Mononuclear cell (primary cell): ENCODE measurements around the gene HCN2. TPM values are rescaled to one million over a fixed set of nuclear protein-coding genes. Genes with fewer than 3 reads are reported as not detected.

Experiments used
- H3K27me3 ChIP-seq: 2 replicates; pipeline ENCODE4 v1.6.0; 2011; ENCODE audit warnings: low read length, control low read depth; ENCODE audit not compliant: insufficient read depth
- H3K4me1 ChIP-seq: 2 replicates; pipeline ENCODE4 v1.5.1; 2011; ENCODE audit warnings: mild to moderate bottlenecking, low read length, control low read depth; ENCODE audit not compliant: insufficient read depth
- H3K4me3 ChIP-seq: 2 replicates; pipeline ENCODE4 v1.5.1; 2011; ENCODE audit warnings: mild to moderate bottlenecking, low read length, moderate library complexity
- H3K9me3 ChIP-seq: 2 replicates; pipeline ENCODE4 v1.5.1; 2011; ENCODE audit warnings: low read depth, mild to moderate bottlenecking, control low read depth, low read length
- total RNA-seq: library from RNA; depleted of rRNA; stranded (reverse); fragments of >200 nt; gene quantifications from one replicate; pipeline ENCODE4 v1.2.3, GENCODE V29; 2012

Gene HCN2
- total RNA-seq, 1 donor, result 0.21 TPM

- Histone ChIP-seq H3K9me3 (no peaks in the 10 kb centered on the region), H3K4me3 (no peak overlapping the region), H3K4me1 (peaks cover 6% of the 10 kb centered on the region), H3K27me3 (no peaks in the 10 kb centered on the region)
Measured at GRCh38 chr19:560121-560520, 29.6 kb upstream of the HCN2 start.

- Histone ChIP-seq H3K4me1 (peaks cover 25% of the 10 kb centered on the region), H3K9me3 (no peaks in the 10 kb centered on the region), H3K4me3 (peak overlapping the region; percentile 28)
Measured at GRCh38 chr19:566403-566802, 23.3 kb upstream of the HCN2 start.

GRCh38 chr19:566844-567243 lies 22.8 kb upstream of the HCN2 start:
- no peaks in the 10 kb centered on the region for H3K27me3 ChIP-seq
- H3K9me3 ChIP-seq, result no peaks in the 10 kb centered on the region
- H3K4me1 ChIP-seq, result peaks cover 29% of the 10 kb centered on the region
- peak overlapping the region; percentile 28 for H3K4me3 ChIP-seq

More at GRCh38 chr19:566403-566802, 23.3 kb upstream of the HCN2 start:
- H3K27me3 ChIP-seq, result no peaks in the 10 kb centered on the region

- Histone ChIP-seq H3K9me3 (no peaks in the 10 kb centered on the region), H3K4me1 (peaks cover 29% of the 10 kb centered on the region), H3K4me3 (peak overlapping the region; percentile 28), H3K27me3 (no peaks in the 10 kb centered on the region)
Measured at GRCh38 chr19:567296-567900, 22.3 kb upstream of the HCN2 start.

DNA sequence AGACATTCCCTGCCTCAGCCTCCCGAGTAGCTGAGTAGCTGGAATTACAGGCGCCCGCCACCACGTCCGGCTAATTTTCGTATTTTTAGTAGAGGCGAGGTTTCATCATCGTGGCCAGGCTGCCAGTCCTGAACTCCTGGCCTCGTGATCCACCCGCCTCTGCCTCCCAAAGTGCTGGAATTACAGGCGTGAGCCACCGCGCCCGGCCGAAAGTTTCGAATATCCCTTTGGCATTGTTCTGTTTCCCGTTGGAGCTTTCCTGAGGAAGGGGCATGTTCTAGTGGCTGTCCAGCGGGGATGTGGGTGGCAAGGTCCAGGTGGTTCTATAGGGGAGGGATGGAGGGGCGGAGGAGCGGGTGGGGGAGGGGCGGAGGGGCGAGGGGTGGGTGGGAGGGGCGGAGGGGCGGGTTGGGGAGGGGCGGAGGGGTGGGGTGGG lies 19.4 kb upstream of the HCN2 start:
- Histone ChIP-seq H3K4me3 (no peak overlapping the region), H3K9me3 (no peaks in the 10 kb centered on the region), H3K27me3 (no peaks in the 10 kb centered on the region), H3K4me1 (peaks cover 53% of the 10 kb centered on the region)

DNA sequence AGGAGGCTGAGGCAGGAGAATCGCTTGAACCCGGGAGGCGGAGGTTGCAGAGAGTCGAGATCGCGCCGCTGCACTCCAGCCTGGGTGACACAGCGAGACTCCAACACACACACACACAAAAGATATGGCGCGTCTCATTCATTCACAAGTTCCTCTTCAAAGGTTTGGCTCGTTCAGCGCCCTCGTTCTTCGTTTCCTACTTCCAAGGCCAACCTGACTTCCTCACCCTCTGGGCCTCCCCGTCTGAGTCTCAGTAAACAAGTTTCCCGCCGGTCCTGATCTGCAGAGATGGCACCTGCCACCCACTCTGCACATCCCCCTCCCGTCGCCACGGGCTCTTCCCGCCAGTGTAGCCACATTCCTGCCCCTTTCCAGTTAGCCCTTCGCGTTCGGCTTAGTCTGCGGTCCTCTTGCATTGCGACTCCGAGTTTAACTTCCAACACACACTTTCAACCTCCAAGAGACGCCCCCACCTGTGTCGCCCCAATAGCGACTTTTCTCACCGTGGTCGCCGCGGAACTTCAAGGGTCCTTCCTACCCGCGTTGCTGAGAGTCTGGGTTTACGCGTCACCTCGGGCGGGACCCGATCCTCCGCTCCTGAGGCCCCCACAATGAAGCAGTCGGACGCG lies 18.6 kb upstream of the HCN2 start:
- Histone ChIP-seq H3K4me1 (peaks cover 58% of the 10 kb centered on the region), H3K9me3 (no peaks in the 10 kb centered on the region), H3K27me3 (no peaks in the 10 kb centered on the region), H3K4me3 (peak overlapping the region; percentile 85)

DNA sequence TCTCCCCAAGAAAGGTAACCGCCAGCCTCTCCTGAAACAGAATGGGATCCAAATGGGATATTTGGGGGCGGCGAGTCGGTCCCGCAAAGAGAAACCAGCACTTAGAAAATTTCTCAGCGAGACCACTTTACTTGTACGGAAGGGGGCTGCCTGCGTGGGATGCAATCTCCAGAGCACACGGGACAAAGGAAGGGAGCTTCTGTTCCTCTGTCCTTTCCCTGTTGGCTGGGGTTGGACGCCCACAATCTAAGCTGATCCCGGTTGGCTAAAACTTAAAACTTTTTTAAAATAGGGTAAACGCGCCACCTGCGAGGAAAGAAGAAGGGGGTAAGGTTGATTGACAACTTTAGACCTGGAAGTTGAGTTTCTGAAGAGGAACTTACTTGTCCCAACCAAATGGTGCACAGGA lies 18.1 kb upstream of the HCN2 start:
- H3K27me3 ChIP-seq, result no peaks in the 10 kb centered on the region
- peaks cover 58% of the 10 kb centered on the region for H3K4me1 ChIP-seq
- H3K9me3 ChIP-seq, result no peaks in the 10 kb centered on the region
- H3K4me3 ChIP-seq, result peak overlapping the region; percentile 85

- no peaks in the 10 kb centered on the region for H3K9me3 ChIP-seq
- H3K4me1 ChIP-seq, result peaks cover 51% of the 10 kb centered on the region
- H3K4me3 ChIP-seq, result peak within 1 kb of the TSS; percentile 85
- no peaks in the 10 kb centered on the region for H3K27me3 ChIP-seq
Measured at GRCh38 chr19:572140-572742, 17.4 kb upstream of the HCN2 start, which contains the start of gene BSG. Gene BSG (plus strand): TSS chr19:572596. CDS start chr19:572635, 39 bp downstream.

GRCh38 chr19:572743-573518 lies 16.8 kb upstream of the HCN2 start:
- Histone ChIP-seq H3K4me3 (peak overlapping the region; percentile 85), H3K9me3 (no peaks in the 10 kb centered on the region), H3K4me1 (peaks cover 45% of the 10 kb centered on the region), H3K27me3 (no peaks in the 10 kb centered on the region)

DNA sequence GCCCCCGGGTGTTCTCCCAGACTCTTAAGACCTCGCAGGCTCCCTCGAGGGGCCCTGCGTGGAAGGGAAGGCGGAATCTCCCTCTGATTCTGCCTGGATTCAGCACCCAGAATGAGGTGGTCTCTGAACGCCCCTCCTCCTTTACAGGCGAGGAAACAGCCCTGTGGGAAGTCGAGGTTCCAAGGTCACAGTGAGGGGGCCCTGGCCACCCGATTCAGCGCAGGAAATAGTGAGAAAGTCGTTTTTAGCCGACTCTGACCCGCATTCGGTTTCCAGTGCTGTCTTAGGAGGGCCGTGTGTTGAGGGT lies 16.2 kb upstream of the HCN2 start:
- H3K27me3 ChIP-seq, result no peaks in the 10 kb centered on the region
- peaks cover 43% of the 10 kb centered on the region for H3K4me1 ChIP-seq
- no peaks in the 10 kb centered on the region for H3K9me3 ChIP-seq
- peak overlapping the region; percentile 85 for H3K4me3 ChIP-seq

- Histone ChIP-seq H3K27me3 (no peaks in the 10 kb centered on the region), H3K4me1 (peaks cover 43% of the 10 kb centered on the region), H3K4me3 (no peak overlapping the region), H3K9me3 (no peaks in the 10 kb centered on the region)
Measured at GRCh38 chr19:574658-575526, 14.8 kb upstream of the HCN2 start.

GRCh38 chr19:575527-576506 lies 13.9 kb upstream of the HCN2 start:
- H3K4me1 ChIP-seq, result peaks cover 42% of the 10 kb centered on the region
- no peak overlapping the region for H3K4me3 ChIP-seq
- no peaks in the 10 kb centered on the region for H3K9me3 ChIP-seq
- no peaks in the 10 kb centered on the region for H3K27me3 ChIP-seq

GRCh38 chr19:576768-577438 lies 12.8 kb upstream of the HCN2 start:
- Histone ChIP-seq H3K9me3 (no peaks in the 10 kb centered on the region), H3K4me3 (no peak overlapping the region), H3K27me3 (no peaks in the 10 kb centered on the region), H3K4me1 (peaks cover 32% of the 10 kb centered on the region)
